ENCODE results near the gene SLC6A18.
"Not testable (repeated sequence)": the region's sequence is repeated elsewhere in the genome, so short reads cannot be mapped to it uniquely, and the experiment has no call there.

The SLC6A18 gene

DNA sequence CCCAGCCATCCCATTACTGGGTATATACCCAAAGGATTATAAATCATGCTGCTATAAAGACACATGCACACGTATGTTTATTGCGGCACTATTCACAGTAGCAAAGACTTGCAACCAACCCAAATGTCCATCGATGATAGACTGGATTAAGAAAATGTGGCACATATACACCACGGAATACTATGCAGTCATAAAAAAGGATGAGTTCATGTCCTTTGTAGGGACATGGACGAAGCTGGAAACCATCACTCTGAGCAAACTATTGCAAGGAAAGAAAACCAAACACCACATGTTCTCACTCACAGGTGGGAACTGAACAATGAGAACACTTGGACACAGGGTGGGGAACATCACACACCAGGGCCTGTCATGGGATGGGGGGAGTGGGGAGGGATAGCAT lies 42.3 kb downstream of the SLC6A18 start:
- no CpG with 5 or more reads among the region's 5 CpGs for whole genome bisulfite sequencing (ENCODE audit: insufficient coverage)
- CTCF ChIA-PET, result not testable (repeated sequence)
- H3K9me3 ChIP-seq (ENCODE audit: control extremely low read depth in 1 of 5, control insufficient read depth in 4 of 5, insufficient read depth in 2 of 5, low read depth in 1 of 5, low read length in 4 of 5), result peaks cover 0 to 26% (median 18%) of the 10 kb centered on the region in 5 experiments

GRCh38 chr5:1268056-1268455 lies 42.9 kb downstream of the SLC6A18 start:
- no peak overlapping the region for H3K4me3 ChIP-seq (ENCODE audit: control insufficient read depth in 1 of 7, extremely low read depth in 1 of 7, insufficient read depth in 4 of 7, low read depth in 2 of 7, low read length in 6 of 7)
- DNase-seq, result no peak
- H3K4me1 ChIP-seq (ENCODE audit: control extremely low read depth in 1 of 4, control insufficient read depth in 4 of 4, insufficient read depth in 4 of 4, low read length in 3 of 4), result no peaks in the 10 kb centered on the region
- no peak overlapping the region for H3K27ac ChIP-seq (ENCODE audit: insufficient read depth in 1 of 2, low read depth in 1 of 2, low read length in 2 of 2, poor library complexity in 1 of 2, severe bottlenecking in 2 of 2)
- ChIA-PET POLR2A (no interaction called here), CTCF (no interaction called here)
- peaks cover 0 to 11% (median 0%) of the 10 kb centered on the region in 4 experiments for H3K36me3 ChIP-seq (ENCODE audit: control insufficient read depth in 4 of 4, insufficient read depth in 4 of 4, low read length in 3 of 4)
- no peaks in the 10 kb centered on the region for H3K27me3 ChIP-seq (replicated peaks in 2 of 5; ENCODE audit: control insufficient read depth in 4 of 5, insufficient read depth in 5 of 5, low read length in 4 of 5)
- 93% methylated on average over 10 of the region's 13 CpGs for WGBS (ENCODE audit: insufficient coverage)
- H3K9me3 ChIP-seq (ENCODE audit: control extremely low read depth in 1 of 5, control insufficient read depth in 4 of 5, insufficient read depth in 2 of 5, low read depth in 1 of 5, low read length in 4 of 5), result peaks cover 0 to 22% (median 14%) of the 10 kb centered on the region in 5 experiments

More for the DNA sequence above, 42.3 kb downstream of the SLC6A18 start:
- DNase-seq; H3K4me3 ChIP-seq (ENCODE audit: control insufficient read depth in 1 of 7, extremely low read depth in 1 of 7, insufficient read depth in 4 of 7, low read depth in 2 of 7, low read length in 6 of 7); H3K4me1 ChIP-seq (ENCODE audit: control extremely low read depth in 1 of 4, control insufficient read depth in 4 of 4, insufficient read depth in 4 of 4, low read length in 3 of 4); POLR2A ChIA-PET; H3K27me3 ChIP-seq (replicated peaks in 2 of 5; ENCODE audit: control insufficient read depth in 4 of 5, insufficient read depth in 5 of 5, low read length in 4 of 5); H3K27ac ChIP-seq (ENCODE audit: insufficient read depth in 1 of 2, low read depth in 1 of 2, low read length in 2 of 2, poor library complexity in 1 of 2, severe bottlenecking in 2 of 2): not testable (repeated sequence)
- H3K36me3 ChIP-seq (ENCODE audit: control insufficient read depth in 4 of 4, insufficient read depth in 4 of 4, low read length in 3 of 4), result peaks cover 0 to 11% (median 0%) of the 10 kb centered on the region in 4 experiments

DNA sequence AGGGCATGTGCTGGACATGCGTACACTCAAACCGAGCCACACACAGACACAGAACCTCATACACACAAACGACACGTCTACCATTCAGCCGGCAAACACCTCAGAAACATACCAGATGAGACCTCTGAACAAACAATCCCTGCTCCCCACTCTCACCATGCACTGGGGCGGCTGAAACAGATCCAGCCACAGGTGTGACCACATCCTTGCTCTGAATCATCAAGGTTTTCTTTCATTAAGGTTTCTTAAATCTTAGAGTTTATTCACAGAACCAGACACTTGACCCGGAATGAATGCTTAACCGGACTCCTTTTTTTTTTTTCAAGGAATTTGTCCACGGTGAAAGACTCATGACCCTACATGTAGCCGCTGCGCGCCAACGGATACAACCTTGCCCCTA lies 43.5 kb downstream of the SLC6A18 start:
- WGBS (ENCODE audit: insufficient coverage), result 98% methylated on average over 8 of the region's 13 CpGs

GRCh38 chr5:1270426-1270825 lies 45.2 kb downstream of the SLC6A18 start:
- POLR2A ChIA-PET, result no interaction called here

More for the DNA sequence above, 43.5 kb downstream of the SLC6A18 start:
- CTCF ChIA-PET, result no interaction called here
- Histone ChIP-seq H3K4me3 (ENCODE audit: control insufficient read depth in 1 of 7, extremely low read depth in 1 of 7, insufficient read depth in 4 of 7, low read depth in 2 of 7, low read length in 6 of 7) (no peak overlapping the region), H3K27me3 (replicated peaks in 2 of 5; ENCODE audit: control insufficient read depth in 4 of 5, insufficient read depth in 5 of 5, low read length in 4 of 5) (no peaks in the 10 kb centered on the region), H3K9me3 (ENCODE audit: control extremely low read depth in 1 of 5, control insufficient read depth in 4 of 5, insufficient read depth in 2 of 5, low read depth in 1 of 5, low read length in 4 of 5) (peaks cover 0 to 19% (median 11%) of the 10 kb centered on the region in 5 experiments), H3K4me1 (ENCODE audit: control extremely low read depth in 1 of 4, control insufficient read depth in 4 of 4, insufficient read depth in 4 of 4, low read length in 3 of 4) (no peaks in the 10 kb centered on the region), H3K27ac (ENCODE audit: insufficient read depth in 1 of 2, low read depth in 1 of 2, low read length in 2 of 2, poor library complexity in 1 of 2, severe bottlenecking in 2 of 2) (no peak overlapping the region), H3K36me3 (ENCODE audit: control insufficient read depth in 4 of 4, insufficient read depth in 4 of 4, low read length in 3 of 4) (peaks cover 0 to 8% (median 0%) of the 10 kb centered on the region in 4 experiments)
- POLR2A ChIA-PET, result no interaction called here
- DNase-seq, result no peak

DNA sequence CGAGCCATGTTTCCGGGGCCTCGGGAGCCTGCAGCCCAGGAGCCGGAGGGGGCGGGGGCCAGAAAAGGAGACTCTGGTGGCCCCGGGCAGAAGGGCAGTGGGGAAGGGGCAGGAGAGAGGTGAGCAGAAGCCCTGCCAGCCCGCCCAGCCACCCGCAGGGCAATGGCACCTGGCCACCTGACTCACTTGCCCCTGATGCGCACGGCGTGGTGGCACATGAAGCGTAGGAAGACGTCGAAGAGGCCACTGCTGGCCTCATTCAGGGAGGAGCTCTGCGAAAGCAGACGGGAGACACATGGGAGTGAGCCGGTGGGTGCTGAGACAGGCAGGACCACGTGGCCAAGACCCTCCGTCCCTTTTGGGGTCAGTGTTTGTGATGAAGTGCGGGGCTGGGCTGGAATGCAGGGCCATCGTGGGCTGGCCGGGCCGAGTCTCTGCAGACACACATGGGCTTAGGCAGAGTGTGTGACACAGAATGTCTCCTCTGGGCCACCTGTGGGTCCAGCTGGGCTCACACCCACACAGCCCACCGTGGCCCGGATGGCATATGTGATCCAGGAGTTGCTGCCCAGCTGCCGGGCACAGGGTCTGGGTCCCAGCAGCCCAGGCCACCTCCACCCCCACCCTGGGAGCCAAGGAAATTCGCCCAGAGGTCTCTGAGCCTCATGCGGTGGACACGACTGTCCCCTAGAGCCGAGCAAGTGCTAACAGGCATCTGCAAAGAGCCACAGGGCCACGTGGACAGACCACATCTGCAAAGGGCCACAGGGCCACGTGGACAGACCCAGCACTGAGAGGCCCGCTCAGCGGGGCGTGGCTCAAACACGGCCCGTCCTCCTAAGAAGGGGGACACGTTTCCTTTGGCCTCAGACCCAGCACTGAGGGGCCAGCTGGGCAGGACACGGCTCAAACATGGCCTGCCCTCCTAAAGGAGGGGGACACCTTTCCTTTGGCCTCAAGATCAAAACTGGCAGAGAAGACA lies 46.0 kb downstream of the SLC6A18 start:
- ChIA-PET CTCF (no interaction called here), POLR2A (no interaction called here)
- 96% methylated on average over 36 of the region's 39 CpGs for WGBS (ENCODE audit: insufficient coverage)
- Histone ChIP-seq H3K27ac (ENCODE audit: insufficient read depth in 1 of 2, low read depth in 1 of 2, low read length in 2 of 2, poor library complexity in 1 of 2, severe bottlenecking in 2 of 2) (no peak overlapping the region), H3K9me3 (ENCODE audit: control extremely low read depth in 1 of 5, control insufficient read depth in 4 of 5, insufficient read depth in 2 of 5, low read depth in 1 of 5, low read length in 4 of 5) (peaks cover 0 to 8% (median 0%) of the 10 kb centered on the region in 5 experiments), H3K36me3 (ENCODE audit: control insufficient read depth in 4 of 4, insufficient read depth in 4 of 4, low read length in 3 of 4) (peaks cover 0 to under 1% (median 0%) of the 10 kb centered on the region in 4 experiments), H3K4me3 (ENCODE audit: control insufficient read depth in 1 of 7, extremely low read depth in 1 of 7, insufficient read depth in 4 of 7, low read depth in 2 of 7, low read length in 6 of 7) (no peak overlapping the region), H3K4me1 (ENCODE audit: control extremely low read depth in 1 of 4, control insufficient read depth in 4 of 4, insufficient read depth in 4 of 4, low read length in 3 of 4) (no peaks in the 10 kb centered on the region), H3K27me3 (replicated peaks in 2 of 5; ENCODE audit: control insufficient read depth in 4 of 5, insufficient read depth in 5 of 5, low read length in 4 of 5) (no peaks in the 10 kb centered on the region)
- DNase-seq, result no peak

More at GRCh38 chr5:1270426-1270825, 45.2 kb downstream of the SLC6A18 start:
- no peak overlapping the region for H3K27ac ChIP-seq (ENCODE audit: insufficient read depth in 1 of 2, low read depth in 1 of 2, low read length in 2 of 2, poor library complexity in 1 of 2, severe bottlenecking in 2 of 2)
- 97% methylated on average over 22 of the region's 22 CpGs for WGBS (ENCODE audit: insufficient coverage)
- no peak overlapping the region for H3K4me3 ChIP-seq (ENCODE audit: control insufficient read depth in 1 of 7, extremely low read depth in 1 of 7, insufficient read depth in 4 of 7, low read depth in 2 of 7, low read length in 6 of 7)
- CTCF ChIA-PET, result no interaction called here
- no peaks in the 10 kb centered on the region for H3K27me3 ChIP-seq (replicated peaks in 2 of 5; ENCODE audit: control insufficient read depth in 4 of 5, insufficient read depth in 5 of 5, low read length in 4 of 5)
- H3K4me1 ChIP-seq (ENCODE audit: control extremely low read depth in 1 of 4, control insufficient read depth in 4 of 4, insufficient read depth in 4 of 4, low read length in 3 of 4), result no peaks in the 10 kb centered on the region
- H3K9me3 ChIP-seq (ENCODE audit: control extremely low read depth in 1 of 5, control insufficient read depth in 4 of 5, insufficient read depth in 2 of 5, low read depth in 1 of 5, low read length in 4 of 5), result peaks cover 0 to 8% (median 5%) of the 10 kb centered on the region in 5 experiments
- H3K36me3 ChIP-seq (ENCODE audit: control insufficient read depth in 4 of 4, insufficient read depth in 4 of 4, low read length in 3 of 4), result peaks cover 0 to 2% (median 0%) of the 10 kb centered on the region in 4 experiments
- no peak for DNase-seq

DNA sequence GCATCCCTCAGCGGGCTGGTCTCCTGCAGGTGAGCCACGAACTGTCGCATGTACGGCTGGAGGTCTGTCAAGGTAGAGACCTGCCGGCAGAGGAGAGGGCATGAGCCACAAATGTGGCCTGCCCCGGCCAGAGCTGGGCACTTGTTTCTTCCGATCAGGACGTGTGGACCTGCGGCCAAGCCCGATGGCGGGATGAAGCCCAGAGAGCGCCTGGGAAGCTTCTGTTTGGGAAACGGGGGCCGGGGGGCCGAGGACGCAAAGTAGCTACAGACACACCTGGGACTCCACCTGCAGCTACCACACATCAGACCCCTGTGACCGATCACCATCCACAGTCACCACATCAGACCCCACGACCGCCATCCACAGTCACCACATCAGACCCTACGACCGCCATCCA lies 47.0 kb downstream of the SLC6A18 start:
- Histone ChIP-seq H3K4me1 (ENCODE audit: control extremely low read depth in 1 of 4, control insufficient read depth in 4 of 4, insufficient read depth in 4 of 4, low read length in 3 of 4) (no peaks in the 10 kb centered on the region), H3K9me3 (ENCODE audit: control extremely low read depth in 1 of 5, control insufficient read depth in 4 of 5, insufficient read depth in 2 of 5, low read depth in 1 of 5, low read length in 4 of 5) (peaks cover 0 to 12% (median 4%) of the 10 kb centered on the region in 5 experiments), H3K27ac (ENCODE audit: insufficient read depth in 1 of 2, low read depth in 1 of 2, low read length in 2 of 2, poor library complexity in 1 of 2, severe bottlenecking in 2 of 2) (no peak overlapping the region), H3K27me3 (replicated peaks in 2 of 5; ENCODE audit: control insufficient read depth in 4 of 5, insufficient read depth in 5 of 5, low read length in 4 of 5) (no peaks in the 10 kb centered on the region), H3K4me3 (ENCODE audit: control insufficient read depth in 1 of 7, extremely low read depth in 1 of 7, insufficient read depth in 4 of 7, low read depth in 2 of 7, low read length in 6 of 7) (no peak overlapping the region), H3K36me3 (ENCODE audit: control insufficient read depth in 4 of 4, insufficient read depth in 4 of 4, low read length in 3 of 4) (peaks cover 0 to 2% (median 0%) of the 10 kb centered on the region in 4 experiments)
- ChIA-PET POLR2A (no interaction called here), CTCF (interaction anchor here (0.6 kb wide), 1 partner anchor 9 kb away, joined by 3 read pairs; no protein-coding TSS in a partner anchor)
- WGBS (ENCODE audit: insufficient coverage), result 97% methylated on average over 16 of the region's 21 CpGs
- no peak for DNase-seq

GRCh38 chr5:1273745-1274144 lies 48.6 kb downstream of the SLC6A18 start:
- ChIA-PET POLR2A (no interaction called here), CTCF (no interaction called here)
- no peak overlapping the region for H3K4me3 ChIP-seq (ENCODE audit: control insufficient read depth in 1 of 7, extremely low read depth in 1 of 7, insufficient read depth in 4 of 7, low read depth in 2 of 7, low read length in 6 of 7)
- H3K27ac ChIP-seq (ENCODE audit: insufficient read depth in 1 of 2, low read depth in 1 of 2, low read length in 2 of 2, poor library complexity in 1 of 2, severe bottlenecking in 2 of 2), result no peak overlapping the region
- H3K36me3 ChIP-seq (ENCODE audit: control insufficient read depth in 4 of 4, insufficient read depth in 4 of 4, low read length in 3 of 4), result peaks cover 0 to 10% (median 7%) of the 10 kb centered on the region in 4 experiments
- peaks cover 0 to 25% (median 11%) of the 10 kb centered on the region in 5 experiments for H3K9me3 ChIP-seq (ENCODE audit: control extremely low read depth in 1 of 5, control insufficient read depth in 4 of 5, insufficient read depth in 2 of 5, low read depth in 1 of 5, low read length in 4 of 5)
- no peaks in the 10 kb centered on the region for H3K27me3 ChIP-seq (replicated peaks in 2 of 5; ENCODE audit: control insufficient read depth in 4 of 5, insufficient read depth in 5 of 5, low read length in 4 of 5)
- WGBS (ENCODE audit: insufficient coverage), result 99% methylated on average over 13 of the region's 20 CpGs
- H3K4me1 ChIP-seq (ENCODE audit: control extremely low read depth in 1 of 4, control insufficient read depth in 4 of 4, insufficient read depth in 4 of 4, low read length in 3 of 4), result no peaks in the 10 kb centered on the region
- no peak for DNase-seq
